CD4-positive, alpha-beta T cell treated with Interleukin-17A for 1 hour (primary cell): ENCODE data around the gene ABCB8.

Source experiments
- DNase-seq: peaks from one replicate; pipeline ENCODE4 v3.0.0-alpha.2; 2020

The ABCB8 gene

GRCh38 chr7:151059367-151060112 lies 31.3 kb downstream of the ABCB8 start, which contains the start of gene SLC4A2:
TSS of gene SLC4A2 (plus strand) at chr7:151059589. CDS start at chr7:151061988, 2,399 bp downstream.
- DNase-seq: peak; percentile 73

GRCh38 chr7:151060113-151060415 lies 31.8 kb downstream of the ABCB8 start:
- no peak for DNase-seq

GRCh38 chr7:151060416-151061212 lies 32.4 kb downstream of the ABCB8 start:
- DNase-seq: no peak

DNA sequence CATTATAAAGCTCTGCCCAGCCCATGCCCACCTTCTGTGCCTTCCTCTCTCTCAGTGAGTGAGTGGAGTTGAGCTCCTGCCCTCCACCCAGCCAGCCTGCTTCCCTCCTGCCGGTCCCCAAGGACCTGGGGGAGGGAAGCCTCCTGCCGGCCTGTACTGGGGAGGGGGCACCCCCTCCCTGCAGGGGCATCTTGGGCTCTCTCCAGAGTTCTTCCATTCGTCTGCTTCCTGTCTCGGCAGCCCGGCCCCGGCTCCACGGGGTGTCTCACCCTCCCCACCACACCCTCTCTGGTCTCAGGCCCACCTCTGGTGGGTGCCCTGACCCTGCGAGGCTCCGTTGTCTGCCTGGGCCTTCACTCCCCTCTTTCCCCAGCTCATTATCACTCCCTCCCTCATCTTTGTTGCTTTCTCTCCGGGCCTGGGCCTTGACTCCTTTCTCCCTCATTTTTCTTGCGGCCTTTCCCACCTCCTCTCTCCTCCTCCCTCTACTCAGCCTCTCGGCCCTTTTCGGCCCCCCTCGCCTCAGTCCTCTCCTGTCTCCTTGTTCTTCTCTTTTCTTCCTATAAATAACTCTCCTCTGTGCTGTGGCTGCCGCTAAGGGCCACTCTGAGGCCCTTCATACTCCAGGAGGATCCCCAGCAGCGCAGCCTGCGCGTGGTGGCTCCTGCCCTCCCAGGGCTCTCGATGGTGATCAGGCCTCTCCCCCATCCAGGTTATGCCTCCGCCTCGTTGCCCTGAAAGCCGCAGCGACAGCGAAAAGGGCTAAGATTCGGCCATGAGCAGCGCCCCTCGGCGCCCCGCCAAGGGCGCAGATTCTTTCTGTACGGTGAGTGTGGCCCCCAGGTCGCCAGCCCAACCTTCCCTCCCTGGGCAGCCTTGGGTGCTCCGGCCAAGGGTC lies 33.2 kb downstream of the ABCB8 start:
- no peak for DNase-seq

DNA sequence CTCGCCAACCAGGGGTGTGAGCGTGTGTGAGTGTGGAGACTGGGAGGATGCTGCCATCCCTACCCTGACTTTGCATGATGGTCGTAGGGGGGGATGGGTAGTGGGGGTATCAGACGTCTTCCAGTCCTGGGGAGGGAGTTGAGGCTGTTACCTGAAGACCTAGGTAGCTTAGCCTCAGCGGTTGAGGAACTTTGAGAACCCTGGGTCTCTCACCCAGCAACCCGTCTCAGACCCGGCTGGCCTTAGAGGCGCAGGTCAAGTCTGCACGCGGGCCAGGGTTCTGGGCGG lies 33.8 kb downstream of the ABCB8 start:
- DNase-seq: no peak

DNA sequence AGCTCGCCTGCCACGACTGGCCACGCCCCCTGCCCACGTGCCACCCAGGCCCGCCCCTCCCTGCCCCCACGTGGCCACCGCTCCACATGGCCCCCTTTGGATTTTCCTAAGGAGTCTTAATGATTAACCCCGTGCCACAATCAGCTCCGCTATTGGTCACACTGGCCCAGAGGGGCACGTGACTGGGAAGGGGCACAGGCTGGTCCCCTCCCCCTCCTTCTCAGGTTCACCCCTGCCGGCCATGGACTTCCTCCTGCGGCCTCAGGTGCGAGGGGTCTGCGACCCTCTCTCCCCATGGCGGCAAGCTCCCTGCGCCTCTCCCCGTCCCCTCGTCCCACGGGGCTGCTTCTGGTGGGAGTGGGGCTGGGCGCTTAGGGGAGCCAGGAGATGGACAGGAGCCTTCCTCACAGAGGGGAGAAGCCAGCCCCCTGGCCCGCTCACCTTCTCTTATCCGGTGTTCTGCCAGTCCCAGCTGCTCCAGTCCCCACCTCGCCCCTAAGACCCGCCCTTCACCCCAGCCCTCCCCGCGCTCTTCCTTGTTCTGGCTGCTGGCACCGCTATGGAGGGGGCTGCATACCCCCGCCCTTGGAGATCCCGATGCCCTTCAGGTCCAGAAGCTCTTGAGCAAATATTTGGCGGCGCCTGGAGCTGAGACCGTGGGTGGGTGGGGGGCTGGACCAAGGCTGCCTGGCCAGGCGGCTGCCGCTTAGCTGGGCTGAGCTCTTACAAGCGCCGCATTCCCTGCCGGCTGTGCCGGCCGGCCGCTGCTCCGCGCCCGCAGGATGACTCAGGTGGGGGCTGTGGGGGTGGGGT lies 34.4 kb downstream of the ABCB8 start:
- no peak for DNase-seq

GRCh38 chr7:151063212-151063561 lies 34.9 kb downstream of the ABCB8 start:
- no peak for DNase-seq

GRCh38 chr7:151064454-151064853 lies 36.2 kb downstream of the ABCB8 start:
- no peak for DNase-seq

DNA sequence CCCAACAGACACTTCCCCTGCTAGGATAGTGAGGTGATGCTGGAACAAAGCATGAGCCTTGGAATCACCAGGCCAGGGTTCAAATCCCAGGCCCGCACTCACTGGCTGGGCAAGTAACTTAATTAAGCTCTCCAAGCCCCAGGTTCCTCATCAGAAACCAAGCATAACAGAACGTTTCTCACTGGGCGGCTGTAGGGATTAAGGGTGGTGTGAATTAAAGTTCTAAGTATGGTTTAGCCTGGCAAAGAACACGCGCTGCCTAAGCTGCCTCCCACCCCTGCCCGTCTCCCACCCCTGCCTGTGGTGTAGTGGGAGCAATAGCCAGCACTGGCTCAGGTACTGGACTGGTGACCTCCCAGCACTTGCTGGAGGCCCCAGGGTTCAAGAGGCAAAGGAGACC lies 36.7 kb downstream of the ABCB8 start:
- no peak for DNase-seq

GRCh38 chr7:151065516-151065915 lies 37.3 kb downstream of the ABCB8 start:
- DNase-seq: no peak

DNA sequence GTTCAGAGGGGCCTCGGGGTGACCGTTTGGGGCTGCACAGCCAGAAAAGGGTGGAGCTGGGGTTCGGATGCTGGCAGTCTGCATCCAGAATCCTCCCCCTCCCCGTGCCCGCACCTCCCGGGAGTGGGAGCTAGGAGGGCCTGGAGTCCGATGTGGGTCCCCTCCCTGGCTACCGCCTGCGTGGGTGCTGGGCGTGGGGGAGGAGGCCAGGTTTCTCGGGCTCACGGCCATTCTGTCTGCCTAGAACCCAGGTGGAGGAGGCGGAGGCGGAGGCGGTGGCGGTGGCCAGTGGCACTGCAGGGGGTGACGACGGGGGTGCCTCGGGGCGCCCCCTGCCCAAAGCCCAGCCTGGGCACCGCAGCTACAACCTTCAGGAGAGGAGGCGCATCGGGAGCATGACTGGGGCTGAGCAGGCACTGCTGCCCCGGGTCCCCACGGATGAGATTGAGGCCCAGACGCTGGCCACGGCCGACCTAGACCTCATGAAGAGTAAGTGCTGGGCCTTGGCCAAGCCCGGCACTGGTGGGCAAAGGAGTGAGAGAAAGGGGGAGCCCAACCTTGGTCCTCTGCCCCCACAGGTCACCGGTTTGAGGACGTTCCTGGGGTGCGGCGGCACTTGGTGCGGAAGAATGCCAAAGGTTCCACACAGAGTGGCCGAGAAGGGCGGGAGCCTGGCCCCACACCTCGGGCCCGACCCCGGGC lies 38.2 kb downstream of the ABCB8 start:
- no peak for DNase-seq

DNA sequence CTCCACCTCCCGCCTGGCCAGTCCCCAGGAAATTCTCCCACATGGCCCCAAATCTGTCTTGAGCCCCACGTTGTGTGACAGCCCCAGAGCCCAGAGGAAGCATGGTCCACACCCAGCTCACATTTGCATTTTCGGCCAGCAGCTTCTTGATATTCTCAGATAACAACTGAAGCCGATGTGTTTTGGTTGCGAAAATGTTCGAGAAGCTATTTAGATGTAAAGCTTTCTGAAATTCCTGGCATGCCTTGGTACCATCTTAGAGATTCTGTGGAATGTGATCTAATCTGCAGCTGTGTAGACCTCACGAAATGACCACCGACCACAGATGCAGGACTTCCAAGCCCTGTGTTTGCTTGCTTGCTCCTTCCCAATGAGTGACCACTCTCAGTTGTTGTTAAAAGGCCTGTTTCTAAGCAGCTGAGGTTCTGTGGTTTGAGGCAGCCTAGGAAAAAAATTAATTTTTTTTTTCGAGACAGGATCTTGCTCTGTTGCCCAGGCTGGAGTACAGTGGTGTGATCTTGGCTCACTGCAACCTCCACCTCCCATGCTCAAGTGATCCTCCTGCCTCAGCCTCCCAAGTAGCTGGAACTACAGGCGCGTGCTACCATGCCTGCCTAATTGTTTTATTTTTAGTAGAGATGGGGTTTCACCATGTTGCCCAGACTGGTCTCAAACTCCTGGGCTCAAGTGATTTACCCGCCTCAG lies 40.0 kb downstream of the ABCB8 start:
- DNase-seq: no peak

DNA sequence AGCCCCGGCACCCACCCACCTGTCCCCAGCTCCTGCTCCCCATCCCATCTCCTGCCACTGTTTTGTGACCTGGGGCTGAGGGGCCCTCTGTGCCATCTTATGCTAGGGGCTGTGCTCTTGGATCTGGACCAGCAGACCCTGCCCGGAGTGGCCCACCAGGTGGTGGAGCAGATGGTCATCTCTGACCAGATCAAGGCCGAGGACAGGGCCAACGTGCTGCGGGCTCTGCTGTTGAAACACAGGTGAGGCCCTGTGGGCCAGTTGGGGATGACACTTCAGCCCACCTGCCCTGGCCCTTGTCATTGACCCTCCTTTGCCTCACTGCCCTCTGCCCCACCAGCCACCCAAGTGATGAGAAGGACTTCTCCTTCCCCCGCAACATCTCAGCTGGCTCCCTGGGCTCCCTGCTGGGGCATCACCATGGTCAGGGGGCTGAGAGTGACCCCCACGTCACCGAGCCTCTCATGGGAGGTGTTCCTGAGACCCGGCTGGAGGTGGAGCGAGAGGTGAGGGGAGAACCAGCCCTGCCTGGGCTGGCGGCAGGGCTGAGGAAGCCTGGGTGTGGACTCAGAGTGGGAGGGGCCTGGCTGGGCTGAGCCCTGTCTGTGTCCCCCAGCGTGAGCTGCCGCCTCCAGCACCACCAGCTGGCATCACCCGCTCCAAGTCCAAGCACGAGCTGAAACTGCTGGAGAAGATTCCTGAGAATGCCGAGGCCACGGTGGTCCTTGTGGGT lies 41.8 kb downstream of the ABCB8 start:
- no peak for DNase-seq

DNA sequence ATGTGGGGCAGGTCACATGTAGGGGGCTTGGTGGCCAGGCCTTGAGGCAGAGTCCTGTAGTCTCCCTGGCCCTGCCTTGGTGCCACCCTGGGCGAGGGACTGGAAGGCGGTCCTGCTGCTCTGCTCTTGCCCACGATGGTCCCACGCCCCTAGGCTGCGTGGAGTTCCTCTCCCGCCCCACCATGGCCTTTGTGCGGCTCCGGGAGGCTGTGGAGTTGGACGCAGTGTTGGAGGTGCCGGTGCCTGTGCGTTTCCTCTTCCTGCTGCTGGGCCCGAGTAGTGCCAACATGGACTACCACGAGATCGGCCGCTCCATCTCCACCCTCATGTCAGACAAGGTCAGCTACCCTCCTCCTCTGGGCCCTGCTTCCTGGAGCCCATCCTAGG lies 42.3 kb downstream of the ABCB8 start:
- no peak for DNase-seq

DNA sequence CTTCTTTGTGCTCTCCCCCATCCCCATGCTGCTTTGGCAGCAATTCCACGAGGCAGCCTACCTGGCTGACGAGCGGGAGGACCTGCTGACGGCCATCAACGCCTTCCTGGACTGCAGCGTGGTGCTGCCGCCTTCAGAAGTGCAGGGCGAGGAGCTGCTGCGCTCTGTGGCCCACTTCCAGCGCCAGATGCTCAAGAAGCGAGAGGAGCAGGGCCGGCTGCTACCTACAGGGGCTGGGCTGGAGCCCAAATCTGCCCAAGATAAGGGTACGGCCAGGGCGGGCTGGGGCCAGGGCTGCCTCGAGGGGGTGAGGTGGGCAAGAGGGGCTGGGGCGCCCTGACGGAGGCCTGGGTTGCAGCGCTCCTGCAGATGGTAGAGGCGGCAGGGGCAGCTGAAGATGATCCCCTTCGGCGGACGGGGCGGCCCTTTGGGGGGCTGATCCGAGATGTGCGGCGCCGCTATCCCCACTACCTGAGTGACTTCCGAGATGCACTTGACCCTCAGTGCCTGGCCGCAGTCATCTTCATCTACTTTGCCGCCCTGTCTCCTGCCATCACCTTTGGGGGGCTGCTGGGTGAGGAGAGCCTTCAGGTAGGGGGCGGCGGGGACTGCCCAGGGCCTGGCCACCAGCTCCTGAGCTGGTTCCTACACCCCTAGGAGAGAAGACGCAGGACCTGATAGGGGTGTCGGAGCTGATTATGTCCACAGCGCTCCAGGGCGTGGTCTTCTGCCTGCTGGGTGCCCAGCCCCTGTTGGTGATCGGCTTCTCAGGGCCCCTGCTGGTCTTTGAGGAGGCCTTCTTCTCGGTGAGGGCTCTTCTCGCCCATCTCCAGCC lies 43.0 kb downstream of the ABCB8 start:
- no peak for DNase-seq

- DNase-seq: no peak
Observed at GRCh38 chr7:151073990-151074389, 45.7 kb downstream of the ABCB8 start.

DNA sequence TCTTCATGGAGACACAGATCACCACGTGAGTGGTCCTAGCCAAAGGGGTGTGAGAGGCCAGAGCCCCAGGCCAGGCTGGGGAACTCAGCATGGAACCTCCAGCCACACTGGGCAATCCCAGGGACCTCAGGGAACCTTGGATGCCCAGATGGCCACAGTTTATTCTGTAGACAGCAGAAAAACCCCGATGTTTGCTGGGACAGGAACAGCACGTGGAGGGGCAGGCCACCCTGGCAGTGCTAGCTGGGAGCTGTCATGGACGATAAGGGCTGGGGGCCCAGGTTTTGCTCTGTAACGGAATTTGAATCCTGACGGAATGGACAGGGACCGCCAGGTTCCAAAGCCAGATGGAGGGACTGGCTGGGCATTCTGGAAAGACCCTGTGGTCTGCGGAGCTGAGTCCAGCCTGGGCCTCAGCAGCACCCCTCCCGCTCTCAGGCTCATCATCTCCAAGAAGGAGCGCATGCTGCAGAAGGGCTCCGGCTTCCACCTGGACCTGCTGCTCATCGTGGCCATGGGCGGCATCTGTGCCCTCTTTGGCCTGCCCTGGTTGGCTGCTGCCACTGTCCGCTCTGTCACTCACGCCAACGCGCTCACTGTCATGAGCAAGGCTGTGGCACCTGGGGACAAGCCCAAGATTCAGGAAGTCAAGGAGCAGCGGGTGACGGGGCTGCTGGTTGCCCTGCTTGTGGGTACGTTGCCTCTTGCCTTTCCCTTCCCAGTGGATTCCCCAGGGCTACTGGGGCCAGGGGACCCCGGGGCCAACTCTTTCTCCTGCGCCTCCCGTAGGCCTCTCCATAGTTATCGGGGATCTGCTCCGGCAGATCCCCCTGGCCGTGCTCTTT lies 46.8 kb downstream of the ABCB8 start:
- no peak for DNase-seq

DNA sequence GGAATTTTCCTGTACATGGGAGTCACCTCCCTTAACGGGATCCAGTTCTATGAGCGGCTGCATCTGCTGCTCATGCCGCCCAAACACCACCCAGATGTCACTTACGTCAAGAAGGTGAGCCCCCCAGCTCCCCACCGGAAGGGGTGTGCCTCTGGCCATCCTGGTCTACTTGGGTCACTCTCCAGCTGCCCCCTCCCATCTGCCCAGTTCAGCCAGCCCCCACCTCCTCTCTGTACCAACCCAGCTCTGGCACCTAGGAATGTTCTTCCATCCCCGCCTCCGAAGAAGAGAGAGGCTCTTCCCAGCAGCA lies 47.4 kb downstream of the ABCB8 start:
- no peak for DNase-seq

DNA sequence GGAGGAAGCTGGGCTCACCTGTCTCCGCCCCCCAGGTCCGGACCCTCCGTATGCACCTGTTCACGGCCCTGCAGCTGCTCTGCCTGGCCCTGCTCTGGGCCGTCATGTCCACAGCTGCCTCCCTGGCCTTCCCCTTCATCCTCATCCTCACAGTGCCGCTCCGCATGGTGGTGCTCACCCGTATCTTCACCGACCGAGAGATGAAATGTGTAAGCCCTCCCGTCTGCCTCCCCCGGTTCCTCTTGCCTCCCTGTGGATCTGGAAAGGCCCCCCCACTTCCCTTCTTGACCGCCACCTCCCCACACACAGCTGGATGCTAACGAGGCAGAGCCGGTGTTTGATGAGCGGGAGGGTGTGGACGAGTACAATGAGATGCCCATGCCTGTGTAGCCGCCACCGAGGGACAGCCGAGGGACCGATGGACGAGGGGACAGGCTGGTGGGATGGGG lies 47.8 kb downstream of the ABCB8 start:
- no peak for DNase-seq
